Left ventricle myocardium inferior (tissue), 1 donor: Measurements from ENCODE around the gene BNIP3. TPM values are rescaled to one million over a fixed set of nuclear protein-coding genes. Genes with fewer than 3 reads are reported as not detected.

ENCODE experiments used
- DNase-seq: peaks from one replicate; pipeline ENCODE4 v3.0.0-alpha.2; 2020
- H3K27ac ChIP-seq: fragments of 200-600 bp; replicated peaks from 2 replicates; pipeline ENCODE4 v1.8.0; 2021
- H3K27me3 ChIP-seq: fragments of 200-600 bp; 2 replicates; pipeline ENCODE4 v1.8.0; 2021; ENCODE audit warnings: low read depth
- H3K36me3 ChIP-seq: fragments of 200-600 bp; 2 replicates; pipeline ENCODE4 v1.8.0; 2021
- H3K4me1 ChIP-seq: fragments of 200-600 bp; 2 replicates; pipeline ENCODE4 v1.8.0; 2021
- H3K4me3 ChIP-seq: fragments of 200-600 bp; 2 replicates; pipeline ENCODE4 v1.8.0; 2021; ENCODE audit warnings: mild to moderate bottlenecking, moderate library complexity
- H3K9me3 ChIP-seq: fragments of 200-600 bp; replicated peaks from 2 replicates; pipeline ENCODE4 v1.8.0; 2021
- intact Hi-C: fragments of 100-400 bp; cut with micrococcal nuclease; formaldehyde crosslinking; loops from one replicate; pipeline ENCODE4 v1.11.0; 2022
- total RNA-seq: library from RNA; stranded (reverse); fragmentation: NEBNext Ultra II Directional; extraction: Animal tissue kit (Norgen Biotek cat#: 25700); gene quantifications from one replicate; pipeline ENCODE4 v1.2.1, GENCODE V29; 2021
- TF ChIP-seq, protein P1 (sequence below): fragments of 200-600 bp; IDR thresholded peaks from 2 replicates; pipeline ENCODE4 v1.8.0; 2021; ENCODE audit warnings: antibody characterized with exemption, mild to moderate bottlenecking, borderline replicate concordance
- donor health status: DM: no; HTN: yes; CAD: no; lungs with severe emphysema.

BNIP3 gene
- total RNA-seq, 1 donor from 2014 or later: 161 TPM

DNA sequence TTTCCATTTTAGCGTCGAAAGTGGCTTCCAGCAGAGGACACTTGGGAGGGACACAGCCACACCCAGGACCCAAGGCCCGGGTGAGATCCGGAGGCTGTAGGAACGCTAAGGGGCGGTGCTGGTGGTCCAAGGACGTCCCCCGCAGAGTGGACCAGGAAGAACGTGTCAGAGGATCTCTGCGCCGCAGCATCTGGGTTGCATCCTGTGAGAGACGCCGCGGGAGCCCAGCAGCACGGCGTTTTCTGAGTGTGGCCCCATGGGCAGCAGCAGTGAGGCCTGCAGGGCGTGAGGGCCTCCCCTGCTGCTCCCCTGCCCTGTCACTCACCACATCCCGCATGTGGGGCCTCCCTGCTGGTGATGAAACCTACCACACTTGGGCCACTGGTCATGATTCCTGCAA lies 40.5 kb upstream of the BNIP3 start:
- intact Hi-C loops: loop anchor here (5.0 kb wide), 1 partner anchor 135 kb away; no protein-coding TSS in a partner anchor
- peaks cover 42% of the 10 kb centered on the region for H3K27me3 ChIP-seq
- no peak for DNase-seq

DNA sequence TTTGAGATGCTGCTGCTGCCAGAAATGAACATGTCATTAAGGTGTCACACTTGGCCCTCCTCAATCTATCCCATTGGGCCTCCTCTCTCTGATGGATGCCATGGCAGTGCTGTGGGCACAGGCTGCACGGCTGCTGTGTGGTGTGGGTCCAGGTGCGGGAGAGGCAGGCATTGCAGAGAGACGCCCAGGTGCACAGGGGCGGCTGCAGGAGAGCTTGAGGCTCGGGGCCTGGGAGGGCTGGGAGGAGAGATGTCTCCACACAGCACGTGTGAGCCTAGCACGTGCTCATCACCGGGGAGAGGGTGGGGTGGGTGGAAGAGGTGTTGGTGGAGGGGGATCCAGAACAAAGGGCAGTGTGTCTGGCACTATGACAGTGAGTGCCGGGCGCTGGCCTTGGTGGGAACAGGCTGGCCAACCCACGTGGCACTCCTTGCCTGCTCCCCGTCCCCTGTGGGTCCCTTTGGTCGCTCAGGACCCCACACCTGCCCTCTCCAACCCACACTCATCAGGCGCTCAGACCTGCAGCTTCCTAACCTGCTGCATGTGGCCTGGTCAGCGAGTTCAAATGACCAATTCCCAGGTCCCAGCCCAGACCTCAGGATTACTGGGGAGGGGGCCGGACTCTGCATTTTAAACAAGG lies 39.9 kb upstream of the BNIP3 start:
- DNase-seq: no peak
- Histone ChIP-seq H3K4me3 (no peak overlapping the region), H3K36me3 (no peaks in the 10 kb centered on the region), H3K27ac (no peak overlapping the region), H3K9me3 (no peaks in the 10 kb centered on the region), H3K27me3 (peaks cover 36% of the 10 kb centered on the region), H3K4me1 (peaks cover 13% of the 10 kb centered on the region)
- TF ChIP-seq, protein P1, sequence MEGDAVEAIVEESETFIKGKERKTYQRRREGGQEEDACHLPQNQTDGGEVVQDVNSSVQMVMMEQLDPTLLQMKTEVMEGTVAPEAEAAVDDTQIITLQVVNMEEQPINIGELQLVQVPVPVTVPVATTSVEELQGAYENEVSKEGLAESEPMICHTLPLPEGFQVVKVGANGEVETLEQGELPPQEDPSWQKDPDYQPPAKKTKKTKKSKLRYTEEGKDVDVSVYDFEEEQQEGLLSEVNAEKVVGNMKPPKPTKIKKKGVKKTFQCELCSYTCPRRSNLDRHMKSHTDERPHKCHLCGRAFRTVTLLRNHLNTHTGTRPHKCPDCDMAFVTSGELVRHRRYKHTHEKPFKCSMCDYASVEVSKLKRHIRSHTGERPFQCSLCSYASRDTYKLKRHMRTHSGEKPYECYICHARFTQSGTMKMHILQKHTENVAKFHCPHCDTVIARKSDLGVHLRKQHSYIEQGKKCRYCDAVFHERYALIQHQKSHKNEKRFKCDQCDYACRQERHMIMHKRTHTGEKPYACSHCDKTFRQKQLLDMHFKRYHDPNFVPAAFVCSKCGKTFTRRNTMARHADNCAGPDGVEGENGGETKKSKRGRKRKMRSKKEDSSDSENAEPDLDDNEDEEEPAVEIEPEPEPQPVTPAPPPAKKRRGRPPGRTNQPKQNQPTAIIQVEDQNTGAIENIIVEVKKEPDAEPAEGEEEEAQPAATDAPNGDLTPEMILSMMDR: no peak
- intact Hi-C loops: loop anchor here (5.0 kb wide), 1 partner anchor 134 kb away; no protein-coding TSS in a partner anchor

More for the DNA sequence above, 40.5 kb upstream of the BNIP3 start:
- H3K36me3 ChIP-seq: no peaks in the 10 kb centered on the region
- H3K4me3 ChIP-seq: no peak overlapping the region
- H3K9me3 ChIP-seq: no peaks in the 10 kb centered on the region
- H3K27ac ChIP-seq: no peak overlapping the region
- H3K4me1 ChIP-seq: peaks cover 13% of the 10 kb centered on the region
- TF ChIP-seq, protein P1: no peak

DNA sequence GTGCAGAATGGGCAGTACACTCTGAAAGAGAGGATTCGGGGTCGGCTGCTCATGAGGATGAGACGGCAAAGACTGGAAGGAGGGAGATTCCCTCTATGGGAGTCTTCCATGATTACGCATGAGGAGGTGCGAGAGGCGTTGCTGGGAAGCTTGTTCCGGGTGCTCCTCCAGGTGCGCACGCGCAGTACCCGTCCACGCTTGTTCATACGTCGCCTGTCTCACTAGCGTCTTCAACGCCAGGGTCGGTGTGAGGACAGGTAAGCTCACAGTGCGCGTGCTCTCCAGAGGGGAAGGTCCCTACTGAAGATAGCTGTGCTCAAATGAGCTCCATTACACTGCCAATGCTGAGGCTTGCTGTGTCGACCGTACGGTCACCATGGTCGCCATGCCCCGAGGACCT lies 39.3 kb upstream of the BNIP3 start:
- TF ChIP-seq, protein P1: no peak
- no peak for DNase-seq

DNA sequence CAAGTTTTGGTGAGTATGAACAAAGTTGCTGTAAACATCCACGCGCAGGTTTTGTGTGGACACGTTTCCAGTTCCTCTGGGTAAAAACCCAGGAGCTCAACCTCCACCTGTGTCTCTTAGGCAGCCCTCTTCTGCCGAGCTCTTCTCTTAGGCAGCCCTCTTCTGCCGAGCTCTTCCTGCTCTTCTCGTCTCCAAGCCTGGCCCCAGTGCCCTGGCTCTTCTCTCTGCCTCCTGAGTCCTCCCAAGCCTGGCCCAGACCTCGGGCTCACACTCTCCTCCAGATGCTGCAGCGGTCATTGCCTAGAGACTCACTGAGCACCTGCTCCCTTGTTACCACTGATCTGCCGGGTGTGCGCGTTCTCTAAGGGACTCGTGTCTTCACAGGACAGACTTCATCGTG lies 38.7 kb upstream of the BNIP3 start:
- DNase-seq: no peak
- Histone ChIP-seq H3K9me3 (no peaks in the 10 kb centered on the region), H3K27ac (no peak overlapping the region), H3K4me1 (peaks cover 24% of the 10 kb centered on the region), H3K36me3 (no peaks in the 10 kb centered on the region), H3K27me3 (peaks cover 24% of the 10 kb centered on the region), H3K4me3 (no peak overlapping the region)
- intact Hi-C loops: loop anchor here (5.0 kb wide), 1 partner anchor 133 kb away; no protein-coding TSS in a partner anchor
- TF ChIP-seq, protein P1: no peak

More for the DNA sequence above, 39.3 kb upstream of the BNIP3 start:
- intact Hi-C loops: loop anchor here (5.0 kb wide), 1 partner anchor 134 kb away; no protein-coding TSS in a partner anchor
- no peaks in the 10 kb centered on the region for H3K9me3 ChIP-seq
- peaks cover 19% of the 10 kb centered on the region for H3K4me1 ChIP-seq
- H3K36me3 ChIP-seq: no peaks in the 10 kb centered on the region
- peaks cover 30% of the 10 kb centered on the region for H3K27me3 ChIP-seq
- no peak overlapping the region for H3K4me3 ChIP-seq
- H3K27ac ChIP-seq: no peak overlapping the region

DNA sequence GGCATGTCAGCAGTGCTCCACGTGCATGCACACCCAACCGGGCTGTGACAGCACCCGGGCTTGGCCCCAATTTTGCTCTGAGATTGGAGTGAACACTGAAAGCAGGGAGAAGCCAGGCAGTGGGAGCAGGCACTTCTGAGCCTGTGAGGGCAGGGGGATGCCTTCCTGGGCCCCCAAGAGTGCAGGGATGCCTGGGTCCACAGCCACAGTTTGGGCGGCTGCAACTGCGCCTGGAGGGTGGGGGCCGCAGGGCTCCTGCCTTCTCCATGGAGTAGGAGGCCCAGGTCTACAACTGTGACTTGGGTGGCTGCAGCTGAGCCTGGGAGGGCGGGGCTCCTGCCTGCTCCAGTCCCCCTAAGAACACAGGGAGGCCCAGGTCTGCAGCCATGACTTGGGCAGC lies 37.6 kb upstream of the BNIP3 start:
- Histone ChIP-seq H3K27ac (no peak overlapping the region), H3K36me3 (no peaks in the 10 kb centered on the region), H3K9me3 (no peaks in the 10 kb centered on the region), H3K27me3 (peaks cover 15% of the 10 kb centered on the region), H3K4me1 (peaks cover 35% of the 10 kb centered on the region), H3K4me3 (no peak overlapping the region)
- no peak for DNase-seq
- intact Hi-C loops: no loop called here
- TF ChIP-seq, protein P1: no peak
